OCI-LY7 (cell line): Measurements from ENCODE around the gene KIF19.

Source experiments
- EZH2phosphoT487 ChIP-seq: fragments of 200-600 bp; sonication (generic); IDR thresholded peaks from 2 replicates; pipeline ENCODE4 v1.6.1; 2018; ENCODE audit warnings: low read depth, borderline replicate concordance, mild to moderate bottlenecking, mixed run types, antibody characterized with exemption, low read length, moderate library complexity, mixed read lengths
- TF ChIP-seq, protein P1 (sequence below): fragments of 200-600 bp; sonication (generic); conservative IDR thresholded peaks from 2 replicates; pipeline ENCODE4 v1.5.1; 2014; ENCODE audit warnings: mild to moderate bottlenecking, antibody characterized with exemption, low read length, moderate library complexity, mixed read lengths

DNA sequence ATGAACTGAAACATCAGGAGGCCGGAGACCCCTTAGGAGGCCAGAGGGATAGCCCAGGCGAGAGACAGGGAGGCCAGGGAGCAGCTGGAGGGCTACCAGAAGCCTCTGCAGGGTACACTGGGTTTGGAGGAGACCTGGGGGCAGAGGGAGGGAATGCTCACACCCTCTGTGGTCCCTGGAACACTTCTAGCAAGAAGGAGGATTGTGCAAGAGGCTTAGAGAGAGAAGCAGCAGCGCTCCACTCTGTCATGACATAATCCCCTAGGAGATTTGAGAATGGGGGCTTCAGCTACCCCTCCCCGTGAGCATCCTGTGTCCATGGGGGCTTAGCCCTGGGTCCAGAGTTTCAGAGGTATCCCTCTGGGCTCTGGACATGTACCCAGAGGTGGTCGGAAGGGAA is 57.1 kb downstream of the KIF19 start:
- TF ChIP-seq EZH2phosphoT487: no peak
- TF ChIP-seq, protein P1, sequence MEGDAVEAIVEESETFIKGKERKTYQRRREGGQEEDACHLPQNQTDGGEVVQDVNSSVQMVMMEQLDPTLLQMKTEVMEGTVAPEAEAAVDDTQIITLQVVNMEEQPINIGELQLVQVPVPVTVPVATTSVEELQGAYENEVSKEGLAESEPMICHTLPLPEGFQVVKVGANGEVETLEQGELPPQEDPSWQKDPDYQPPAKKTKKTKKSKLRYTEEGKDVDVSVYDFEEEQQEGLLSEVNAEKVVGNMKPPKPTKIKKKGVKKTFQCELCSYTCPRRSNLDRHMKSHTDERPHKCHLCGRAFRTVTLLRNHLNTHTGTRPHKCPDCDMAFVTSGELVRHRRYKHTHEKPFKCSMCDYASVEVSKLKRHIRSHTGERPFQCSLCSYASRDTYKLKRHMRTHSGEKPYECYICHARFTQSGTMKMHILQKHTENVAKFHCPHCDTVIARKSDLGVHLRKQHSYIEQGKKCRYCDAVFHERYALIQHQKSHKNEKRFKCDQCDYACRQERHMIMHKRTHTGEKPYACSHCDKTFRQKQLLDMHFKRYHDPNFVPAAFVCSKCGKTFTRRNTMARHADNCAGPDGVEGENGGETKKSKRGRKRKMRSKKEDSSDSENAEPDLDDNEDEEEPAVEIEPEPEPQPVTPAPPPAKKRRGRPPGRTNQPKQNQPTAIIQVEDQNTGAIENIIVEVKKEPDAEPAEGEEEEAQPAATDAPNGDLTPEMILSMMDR: no peak
